B cell (primary cell): ENCODE measurements around the gene WWP2. TPM values are rescaled to one million over a fixed set of nuclear protein-coding genes. Genes with fewer than 3 reads are reported as not detected.

Source experiments
- ATAC-seq: fragments of 200-7000 bp; cut with Tn5 transposase; one replicate; pipeline ENCODE4 v1.10.0; 2021; ENCODE audit warnings: low read depth, mild to moderate bottlenecking, moderate number of reproducible peaks, moderate library complexity
- CTCF ChIA-PET: fragments of 350-600 bp; sonication (Branson Sonifier 250); formaldehyde crosslinking; loops from one replicate; lab custom pipeline; 2021; ENCODE audit warnings: antibody characterized with exemption, inconsistent platforms; lab: Charles Lee
- POLR2A ChIA-PET: fragments of 350-600 bp; sonication (Branson Sonifier 250); formaldehyde crosslinking; loops from one replicate; lab custom pipeline; 2021; ENCODE audit warnings: antibody characterized with exemption; lab: Charles Lee
- DNase-seq: peaks from one replicate; pipeline ENCODE4 v3.0.0; 2013
- H2AFZ ChIP-seq: 2 replicates; pipeline ENCODE4 v1.6.1; 2012; ENCODE audit warnings: mild to moderate bottlenecking, low read depth, low read length; ENCODE audit not compliant: insufficient read depth, poor library complexity, severe bottlenecking
- H3K27ac ChIP-seq, 2 donors: 1 replicate in 1 of 2; 2 replicates in 1 of 2; pipeline ENCODE4 v1.5.1; 2012 to 2013; ENCODE audit warnings: low read length in 2 of 2, mild to moderate bottlenecking in 2 of 2, moderate library complexity in 1 of 2
- H3K27me3 ChIP-seq, 4 experiments: fragments of 200-600 bp in 1 of 4; sonication (generic) in 1 of 4; replicated peaks in 1 of 4; 1 replicate in 2 of 4; 2 replicates in 2 of 4; pipeline versions ENCODE4 v1.6.1 to v1.7.0; 2013 to 2016; ENCODE audit warnings: low read length in 3 of 4, mild to moderate bottlenecking in 2 of 4, mixed read lengths in 1 of 4, moderate library complexity in 1 of 4; ENCODE audit not compliant: insufficient read depth in 4 of 4, control insufficient read depth in 3 of 4; ENCODE audit errors: control extremely low read depth in 1 of 4
- H3K36me3 ChIP-seq, 2 experiments: replicated peaks in 1 of 2; 1 replicate in 1 of 2; 2 replicates in 1 of 2; pipeline versions ENCODE4 v1.6.1 to v1.7.1; 2013; ENCODE audit warnings: low read length in 1 of 2; ENCODE audit not compliant: insufficient read depth in 2 of 2, control insufficient read depth in 1 of 2; ENCODE audit errors: control extremely low read depth in 1 of 2, extremely low read depth in 1 of 2
- H3K4me1 ChIP-seq, 2 donors: fragments of 200-600 bp in 1 of 2; sonication (generic) in 1 of 2; 1 replicate in 1 of 2; 2 replicates in 1 of 2; pipeline versions ENCODE4 v1.5.1 to v1.6.1; 2013 to 2017; ENCODE audit warnings: low read length in 2 of 2; ENCODE audit not compliant: control insufficient read depth in 2 of 2, insufficient read depth in 2 of 2
- H3K4me2 ChIP-seq: replicated peaks from 2 replicates; pipeline ENCODE3; 2012; ENCODE audit warnings: mild to moderate bottlenecking, low read depth, low read length; ENCODE audit not compliant: poor library complexity, severe bottlenecking
- H3K4me3 ChIP-seq, 5 experiments: fragments of 200-600 bp in 1 of 5; sonication (generic) in 1 of 5; 1 replicate in 3 of 5; 2 replicates in 2 of 5; pipeline versions ENCODE4 v1.5.1 to v1.7.0; 2011 to 2016; ENCODE audit warnings: low read length in 4 of 5, mild to moderate bottlenecking in 4 of 5, low read depth in 2 of 5, control low read depth in 1 of 5, moderate library complexity in 1 of 5; ENCODE audit not compliant: insufficient read depth in 1 of 5; ENCODE audit errors: control extremely low read depth in 1 of 5, extremely low read depth in 1 of 5
- H3K79me2 ChIP-seq: fragments of 200-600 bp; sonication (generic); one replicate; pipeline ENCODE4 v1.6.0; 2016; ENCODE audit warnings: low read length; ENCODE audit not compliant: control insufficient read depth, insufficient read depth
- H3K9ac ChIP-seq: fragments of 200-600 bp; sonication (generic); 2 replicates; pipeline ENCODE4 v1.6.1; 2017; ENCODE audit warnings: mild to moderate bottlenecking, low read length, moderate library complexity
- H3K9me3 ChIP-seq, 3 donors: one replicate each; pipeline versions ENCODE4 v1.6.1 to v1.7.1; 2013; ENCODE audit warnings: low read length in 2 of 3; ENCODE audit not compliant: control insufficient read depth in 2 of 3, insufficient read depth in 1 of 3; ENCODE audit errors: control extremely low read depth in 1 of 3
- H4K20me1 ChIP-seq: 2 replicates; pipeline ENCODE4 v1.6.0; 2012; ENCODE audit warnings: mild to moderate bottlenecking, low read length; ENCODE audit not compliant: insufficient read depth, control insufficient read depth, poor library complexity, severe bottlenecking
- H3K27ac Mint-ChIP-seq: one replicate; pipeline ENCODE4 v1.8.0; 2021; ENCODE audit warnings: mixed read lengths
- H3K27me3 Mint-ChIP-seq: one replicate; pipeline ENCODE4 v1.8.0; 2021; ENCODE audit warnings: mixed read lengths
- H3K4me1 Mint-ChIP-seq: one replicate; pipeline ENCODE4 v1.8.0; 2021; ENCODE audit warnings: mixed read lengths
- H3K4me3 Mint-ChIP-seq: one replicate; pipeline ENCODE4 v1.8.0; 2021; ENCODE audit warnings: mixed read lengths
- H3K9me3 Mint-ChIP-seq: one replicate; pipeline ENCODE4 v1.8.0; 2022; ENCODE audit warnings: mixed read lengths; ENCODE audit not compliant: insufficient read depth
- CTCF ChIP-seq: fragments of 200-600 bp; IDR thresholded peaks from one replicate; pipeline ENCODE4 v1.8.0; 2022; ENCODE audit warnings: antibody characterized with exemption, mild to moderate bottlenecking
- EZH2 ChIP-seq: IDR thresholded peaks from 2 replicates; pipeline ENCODE4 v1.6.1; 2012; ENCODE audit warnings: borderline replicate concordance, low read depth, mild to moderate bottlenecking, moderate library complexity, low read length; ENCODE audit not compliant: insufficient read depth, poor library complexity, severe bottlenecking
- WGBS: methylation state at CpG from one replicate; pipeline ENCODE4 v1.1.5; 2013; ENCODE audit warnings: missing lambda C conversion rate; ENCODE audit not compliant: insufficient coverage; 5-methylcytosine and 5-hydroxymethylcytosine counted together
- intact Hi-C: fragments of 100-400 bp; cut with micrococcal nuclease; formaldehyde crosslinking; loops from one replicate; pipeline ENCODE4 v1.10.0; 2022
- polyA plus RNA-seq: library from polyadenylated mRNA; depleted of rRNA; stranded (reverse); fragments of >200 nt; gene quantifications from 2 replicates; pipeline ENCODE4 v1.2.3, GENCODE V29; 2012
- total RNA-seq, 2 donors: library from RNA; stranded (reverse); fragments of 120-200 nt in 1 of 2; gene quantifications; 1 replicate in 1 of 2; 2 replicates in 1 of 2; pipeline versions ENCODE4 v1.2.3 to v1.2.4, GENCODE V29; 2013 to 2022

The WWP2 gene
- total and polyA plus RNA-seq, 2 donors (not counting 1 experiment from before 2014, with no cell fraction given): 33.4 to 105 TPM

DNA sequence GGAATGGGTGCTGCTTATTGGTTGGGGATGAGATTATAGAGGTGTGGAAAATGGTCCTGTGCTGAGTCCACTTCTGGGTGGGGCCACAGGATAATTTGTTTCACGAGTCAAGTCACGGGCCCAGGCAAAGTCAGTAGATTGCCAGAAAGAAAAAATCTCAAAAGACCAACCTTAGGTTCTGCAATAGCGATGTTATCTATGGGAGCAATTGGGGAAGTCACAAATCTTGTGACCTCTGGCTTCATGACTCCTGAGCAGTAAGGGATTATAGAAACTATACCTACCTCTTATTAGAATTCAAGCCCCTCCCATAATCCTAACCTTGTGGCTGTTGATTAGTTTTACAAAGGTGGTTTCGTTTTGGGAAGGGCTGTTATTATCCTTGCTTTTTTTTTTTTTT, 31.4 kb downstream of the WWP2 start:
- ChIA-PET CTCF (interaction anchor here (1.0 kb wide), 1 partner anchor 137 kb away, joined by 6 read pairs; no protein-coding TSS in a partner anchor), POLR2A (no interaction called here)
- H3K79me2 ChIP-seq: peaks cover 20% of the 10 kb centered on the region
- no peaks in the 10 kb centered on the region for H3K4me1 ChIP-seq
- H2AFZ ChIP-seq: no peak overlapping the region
- H3K36me3 ChIP-seq: peaks cover 3 to 37% of the 10 kb centered on the region in 2 experiments
- TF ChIP-seq EZH2 (no peak), CTCF (no peak)
- WGBS: 90% methylated on average over 2 of the region's 4 CpGs
- no peak for DNase-seq
- no peak overlapping the region for H3K9ac ChIP-seq
- H3K27ac ChIP-seq: no peak overlapping the region
- Mint-ChIP-seq H3K27me3 (no peaks in the 10 kb centered on the region), H3K9me3 (no peaks in the 10 kb centered on the region), H3K27ac (no peak overlapping the region), H3K4me1 (peaks cover 11% of the 10 kb centered on the region), H3K4me3 (no peak overlapping the region)
- no peak overlapping the region for H3K4me2 ChIP-seq
- ATAC-seq: no peak
- H3K9me3 ChIP-seq: no peaks in the 10 kb centered on the region
- no peaks in the 10 kb centered on the region for H3K27me3 ChIP-seq
- peaks cover 14% of the 10 kb centered on the region for H4K20me1 ChIP-seq
- intact Hi-C loops: no loop called here
- no peak overlapping the region for H3K4me3 ChIP-seq

DNA sequence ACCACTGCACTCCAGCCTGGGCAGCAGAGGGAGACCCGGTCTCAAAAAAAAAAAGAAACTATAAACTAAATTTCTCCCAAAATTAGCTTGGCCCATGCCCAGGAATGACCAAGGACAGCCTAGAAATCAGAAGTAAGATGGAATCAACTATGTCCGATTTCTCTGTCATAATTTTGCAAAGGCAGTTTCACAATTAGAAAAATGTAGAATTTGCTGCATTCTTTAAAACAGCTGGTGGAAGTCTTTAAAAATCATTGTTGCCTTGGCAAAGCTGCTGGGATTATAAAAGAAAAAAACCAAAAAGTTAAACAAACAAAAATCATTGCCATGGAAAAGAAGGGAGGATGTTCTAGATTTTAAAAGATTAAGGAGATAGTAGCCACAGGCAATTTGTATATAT, 32.4 kb downstream of the WWP2 start:
- Histone ChIP-seq H3K79me2 (peaks cover 18% of the 10 kb centered on the region), H3K9ac (no peak overlapping the region), H3K4me1 (no peaks in the 10 kb centered on the region), H3K27ac (no peak overlapping the region), H3K27me3 (no peaks in the 10 kb centered on the region), H3K9me3 (no peaks in the 10 kb centered on the region), H4K20me1 (peaks cover 14% of the 10 kb centered on the region), H2AFZ (no peak overlapping the region), H3K36me3 (peaks cover 7 to 38% of the 10 kb centered on the region in 2 experiments), H3K4me3 (no peak overlapping the region), H3K4me2 (no peak overlapping the region)
- DNase-seq (no peak), ATAC-seq (no peak)
- Mint-ChIP-seq H3K27ac (no peak overlapping the region), H3K4me3 (no peak overlapping the region), H3K27me3 (no peaks in the 10 kb centered on the region), H3K9me3 (no peaks in the 10 kb centered on the region), H3K4me1 (peaks cover 11% of the 10 kb centered on the region)
- ChIA-PET POLR2A (no interaction called here), CTCF (interaction anchor here (1.1 to 4.1 kb wide), 5 partner anchors 10 to 139 kb away, joined by 3 to 54 read pairs (median 5); partner anchors contain the start of gene NOB1)
- 100% methylated on average over 2 of the region's 2 CpGs for WGBS
- TF ChIP-seq EZH2 (no peak), CTCF (no peak)
- intact Hi-C loops: no loop called here
